Measurements from ENCODE around the gene WNT5B. TPM values are rescaled to one million over a fixed set of nuclear protein-coding genes. Genes with fewer than 3 reads are reported as not detected.

Gene WNT5B
- total RNA-seq, 1 donor from 2014 or later: 2.3 TPM

DNA sequence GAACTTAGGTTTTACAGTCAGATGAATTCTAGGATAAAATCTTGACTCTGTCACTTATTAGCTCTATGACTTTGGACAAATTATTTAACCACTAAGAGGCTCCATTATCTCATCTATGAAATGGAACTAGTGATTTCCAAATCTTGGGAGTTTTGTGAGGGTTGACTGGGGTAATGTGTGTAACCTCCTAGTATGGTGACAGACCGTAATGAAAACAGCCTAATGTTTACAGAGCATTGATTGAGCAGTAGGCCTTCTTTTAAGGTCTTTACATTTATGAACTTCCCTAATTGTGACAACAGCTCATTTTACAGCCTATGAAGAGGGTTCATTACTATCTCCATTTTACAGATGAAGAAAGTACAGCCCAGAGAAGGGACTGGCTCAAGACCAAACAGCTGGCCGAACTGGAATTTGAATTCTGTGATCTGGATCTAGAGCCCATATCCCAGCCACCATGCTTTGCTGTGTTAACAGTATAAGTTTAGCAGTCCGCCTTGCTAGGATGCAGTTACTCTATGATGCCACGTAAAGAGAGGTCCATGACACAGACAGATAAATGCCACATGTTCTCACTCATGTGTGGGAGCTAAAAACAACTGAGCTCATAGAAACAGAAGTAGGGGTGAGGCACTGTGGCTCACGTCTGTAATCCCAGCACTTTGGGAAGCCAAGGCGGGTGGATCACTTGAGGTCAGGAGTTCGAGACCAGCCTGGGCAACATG lies 25.6 kb upstream of the WNT5B start:
- Histone ChIP-seq H3K4me1 (peaks cover 18% of the 10 kb centered on the region), H3K4me3 (no peak overlapping the region), H3K27me3 (no peaks in the 10 kb centered on the region), H3K9me3 (no peaks in the 10 kb centered on the region), H3K36me3 (no peaks in the 10 kb centered on the region), H3K27ac (no peak overlapping the region)
- no peak for DNase-seq
- ATAC-seq: no peak
- TF ChIP-seq, protein P1, sequence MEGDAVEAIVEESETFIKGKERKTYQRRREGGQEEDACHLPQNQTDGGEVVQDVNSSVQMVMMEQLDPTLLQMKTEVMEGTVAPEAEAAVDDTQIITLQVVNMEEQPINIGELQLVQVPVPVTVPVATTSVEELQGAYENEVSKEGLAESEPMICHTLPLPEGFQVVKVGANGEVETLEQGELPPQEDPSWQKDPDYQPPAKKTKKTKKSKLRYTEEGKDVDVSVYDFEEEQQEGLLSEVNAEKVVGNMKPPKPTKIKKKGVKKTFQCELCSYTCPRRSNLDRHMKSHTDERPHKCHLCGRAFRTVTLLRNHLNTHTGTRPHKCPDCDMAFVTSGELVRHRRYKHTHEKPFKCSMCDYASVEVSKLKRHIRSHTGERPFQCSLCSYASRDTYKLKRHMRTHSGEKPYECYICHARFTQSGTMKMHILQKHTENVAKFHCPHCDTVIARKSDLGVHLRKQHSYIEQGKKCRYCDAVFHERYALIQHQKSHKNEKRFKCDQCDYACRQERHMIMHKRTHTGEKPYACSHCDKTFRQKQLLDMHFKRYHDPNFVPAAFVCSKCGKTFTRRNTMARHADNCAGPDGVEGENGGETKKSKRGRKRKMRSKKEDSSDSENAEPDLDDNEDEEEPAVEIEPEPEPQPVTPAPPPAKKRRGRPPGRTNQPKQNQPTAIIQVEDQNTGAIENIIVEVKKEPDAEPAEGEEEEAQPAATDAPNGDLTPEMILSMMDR (IDR thresholded peaks at IDR 0.05): no peak
- intact Hi-C loops (cut with DNase I): no loop called here

DNA sequence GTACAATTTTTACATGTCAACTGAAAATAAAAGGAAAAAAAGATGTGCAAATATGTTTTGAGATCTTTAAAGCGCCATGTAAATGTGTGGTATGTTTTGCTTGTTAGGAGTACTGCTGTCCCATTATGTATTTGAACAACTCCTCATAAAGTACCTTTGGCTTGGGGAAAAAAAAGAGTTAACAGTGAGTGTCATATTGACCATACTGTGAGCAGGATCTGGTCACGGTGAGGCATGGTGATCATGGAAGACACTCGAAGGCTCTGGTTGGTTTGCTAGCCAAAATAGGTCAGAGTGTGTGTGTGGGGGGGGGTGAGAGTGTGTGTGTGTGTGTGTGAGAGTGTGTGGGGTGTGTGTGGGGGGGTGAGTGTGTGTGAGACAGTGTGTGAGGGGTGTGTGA lies 24.6 kb upstream of the WNT5B start:
- peaks cover 23% of the 10 kb centered on the region for H3K4me1 ChIP-seq

DNA sequence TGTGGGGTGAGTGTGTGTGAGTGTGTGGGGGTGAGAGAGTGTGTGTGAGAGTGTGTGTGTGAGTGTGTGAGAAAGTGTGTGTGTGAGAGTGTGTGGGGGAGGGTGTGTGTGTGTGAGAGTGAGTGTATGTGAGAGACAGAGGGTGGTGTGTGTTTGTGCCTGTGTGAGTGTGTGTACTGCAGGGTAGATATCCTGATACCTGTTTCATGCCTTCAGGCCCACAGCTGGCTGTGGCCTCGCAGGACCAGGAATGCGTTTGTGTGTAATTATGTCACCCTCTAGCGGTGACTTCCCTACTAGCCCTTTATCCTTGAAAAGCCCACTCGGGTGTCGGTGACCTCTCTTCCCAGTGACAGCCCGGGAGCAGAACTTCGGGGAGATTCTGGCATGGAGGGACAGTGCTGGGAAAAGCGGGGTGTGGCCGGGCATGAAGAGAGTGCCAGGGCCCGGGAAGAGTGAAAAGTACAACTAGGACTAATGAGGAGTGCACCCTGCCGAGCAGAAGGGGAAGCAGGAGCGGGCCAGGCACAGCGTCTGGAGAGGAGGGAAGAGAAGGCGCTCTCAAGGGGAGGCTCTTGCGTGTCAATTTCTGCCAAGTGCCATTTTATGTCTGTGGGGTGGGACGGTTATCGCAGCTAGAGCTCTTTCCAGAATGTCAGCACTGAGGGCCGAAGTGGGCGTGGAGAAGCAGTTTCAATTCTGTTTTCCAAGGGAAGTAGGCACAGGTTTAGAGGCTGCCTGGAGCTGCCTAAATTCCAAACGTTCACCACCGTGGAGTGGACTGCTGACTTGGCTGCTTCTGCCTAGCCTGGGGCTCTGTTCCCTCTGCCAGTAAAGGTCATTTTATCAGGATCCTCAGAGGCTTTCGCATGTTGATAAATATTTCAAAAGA lies 23.7 kb upstream of the WNT5B start:
- peak; percentile 91 for ATAC-seq
- TF ChIP-seq, protein P1 (IDR thresholded peaks at IDR 0.05): peak; percentile 79
- Histone ChIP-seq H3K4me3 (peak overlapping the region; percentile 54), H3K9me3 (no peaks in the 10 kb centered on the region), H3K36me3 (no peaks in the 10 kb centered on the region), H3K27me3 (no peaks in the 10 kb centered on the region), H3K27ac (peak overlapping the region; percentile 91), H3K4me1 (peaks cover 23% of the 10 kb centered on the region)
- peak; percentile 81 for DNase-seq
- intact Hi-C loops (cut with DNase I): no loop called here

More for the DNA sequence above, 24.6 kb upstream of the WNT5B start:
- DNase-seq (no peak), ATAC-seq (no peak)
- Histone ChIP-seq H3K4me3 (no peak overlapping the region), H3K27me3 (no peaks in the 10 kb centered on the region), H3K36me3 (no peaks in the 10 kb centered on the region), H3K27ac (no peak overlapping the region), H3K9me3 (no peaks in the 10 kb centered on the region)
- intact Hi-C loops (cut with DNase I): no loop called here
- TF ChIP-seq, protein P1 (IDR thresholded peaks at IDR 0.05): no peak

DNA sequence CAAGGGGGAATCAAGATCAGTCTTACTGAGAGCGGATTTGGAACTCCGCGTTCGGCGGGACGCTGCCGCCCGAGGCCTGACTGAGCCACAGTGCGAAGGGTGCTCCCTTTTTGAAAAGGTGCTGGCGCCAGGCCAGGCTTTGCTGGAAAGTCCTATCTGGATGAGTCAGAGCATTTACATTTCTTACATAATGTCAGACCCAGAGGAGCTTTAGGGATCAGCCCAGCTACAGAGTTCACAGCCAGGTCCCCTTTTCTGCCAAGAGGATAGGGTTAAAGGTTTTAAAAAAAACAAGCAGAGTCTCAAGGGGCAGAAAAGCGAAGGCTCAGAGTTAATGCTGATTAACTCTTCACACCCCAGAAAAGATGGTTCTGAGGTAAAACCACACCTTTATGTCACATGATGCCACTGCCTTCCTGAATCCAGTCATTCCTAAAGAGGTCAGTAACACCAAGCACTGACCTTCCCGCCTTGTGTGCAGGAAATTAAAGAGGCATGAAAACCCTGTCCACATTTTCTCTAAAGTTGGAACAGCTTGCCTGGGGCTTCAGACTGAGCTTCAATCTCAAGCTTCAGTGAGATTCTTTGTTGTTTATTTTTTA lies 22.9 kb upstream of the WNT5B start:
- H3K4me3 ChIP-seq: peak overlapping the region; percentile 54
- no peaks in the 10 kb centered on the region for H3K27me3 ChIP-seq
- H3K9me3 ChIP-seq: no peaks in the 10 kb centered on the region
- TF ChIP-seq, protein P1 (IDR thresholded peaks at IDR 0.05): no peak
- no peaks in the 10 kb centered on the region for H3K36me3 ChIP-seq
- H3K4me1 ChIP-seq: peaks cover 22% of the 10 kb centered on the region
- ATAC-seq: peak; percentile 75
- intact Hi-C loops (cut with DNase I): no loop called here
- DNase-seq: peak; percentile 96
- peak overlapping the region; percentile 91 for H3K27ac ChIP-seq

DNA sequence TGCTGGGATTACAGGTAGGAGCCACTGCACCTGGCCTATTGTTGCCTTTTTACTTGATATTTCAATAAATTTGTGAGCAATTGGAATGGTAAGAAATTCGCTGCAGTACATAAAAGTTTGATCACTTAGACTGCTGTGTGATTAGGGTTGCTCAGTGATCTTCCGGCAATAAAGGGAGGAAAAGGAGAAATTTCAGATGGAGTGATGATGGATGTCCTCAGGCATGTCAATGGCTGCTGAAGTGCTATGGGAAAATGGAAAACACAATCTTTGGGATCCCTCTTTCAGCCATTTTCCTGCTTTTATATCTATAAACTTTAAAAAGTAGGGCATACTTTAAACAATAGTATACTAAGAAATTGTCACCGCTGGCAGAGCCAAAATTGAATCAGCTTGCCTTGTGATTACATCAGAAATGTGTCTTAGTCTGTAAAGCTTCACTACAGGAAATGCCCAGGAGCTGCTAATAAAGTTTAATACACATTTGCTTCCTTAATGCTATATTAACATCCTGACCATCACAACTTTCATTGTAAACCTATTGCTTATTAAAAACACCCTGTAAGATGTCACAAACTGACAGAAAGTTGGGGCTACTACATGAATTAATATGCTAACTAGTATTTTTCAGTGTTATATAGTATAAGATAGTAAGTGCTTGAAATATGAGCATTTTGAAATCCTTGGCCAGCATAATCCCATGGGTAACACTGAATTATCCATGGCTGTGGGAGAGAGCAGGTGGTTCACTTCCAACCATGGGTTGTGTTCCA lies 20.9 kb upstream of the WNT5B start:
- Histone ChIP-seq H3K4me3 (no peak overlapping the region), H3K9me3 (no peaks in the 10 kb centered on the region), H3K36me3 (no peaks in the 10 kb centered on the region), H3K4me1 (peaks cover 18% of the 10 kb centered on the region), H3K27ac (no peak overlapping the region), H3K27me3 (no peaks in the 10 kb centered on the region)
- DNase-seq (no peak), ATAC-seq (no peak)
- TF ChIP-seq, protein P1 (IDR thresholded peaks at IDR 0.05): no peak
- intact Hi-C loops (cut with DNase I): no loop called here

All from upper lobe of right lung (tissue), 1 donor.